Stimulated activated CD4-positive, alpha-beta T cell treated with anti-CD3 and anti-CD28 coated beads, TNF-alpha, amount 100 ng/mL, for 48 hours (primary cell): ENCODE measurements around the gene CALCOCO1.
A peak's percentile ranks its signal among the peaks of the same experiment; 100 is the strongest.
"Not testable (repeated sequence)": the region's sequence is repeated elsewhere in the genome, so short reads cannot be mapped to it uniquely, and the experiment has no call there.

Source experiments
- DNase-seq, 3 donors: peaks; one replicate each; pipeline ENCODE4 v3.0.0-alpha.2; 2020; ENCODE audit warnings: low read depth in 3 of 3

CALCOCO1 gene

GRCh38 chr12:53727310-53728041, at the start of gene CALCOCO1:
Gene CALCOCO1, minus strand, starts transcription at chr12:53727452. Its CDS starts 2,210 bp downstream, at chr12:53725242.
- peak; percentile 92 to 95 (median 92) for DNase-seq

GRCh38 chr12:53776872-53777271, 49.6 kb upstream of the CALCOCO1 start:
- DNase-seq: no peak

GRCh38 chr12:53775478-53776145, 48.4 kb upstream of the CALCOCO1 start:
- no peak for DNase-seq

GRCh38 chr12:53770281-53770680, 43.0 kb upstream of the CALCOCO1 start:
- DNase-seq: no peak

- DNase-seq: no peak
These were observed 41.7 kb upstream of the CALCOCO1 start for GRCh38 chr12:53768976-53769375.

GRCh38 chr12:53766881-53767280, 39.6 kb upstream of the CALCOCO1 start:
- no peak for DNase-seq

- no peak for DNase-seq
These were observed 38.6 kb upstream of the CALCOCO1 start for GRCh38 chr12:53765891-53766290.

- no peak for DNase-seq
These were observed 37.4 kb upstream of the CALCOCO1 start for GRCh38 chr12:53764615-53765014.

- DNase-seq: not testable (repeated sequence)
These were observed 35.5 kb upstream of the CALCOCO1 start for GRCh38 chr12:53762793-53763192.

- DNase-seq: no peak
These were observed 34.1 kb upstream of the CALCOCO1 start for GRCh38 chr12:53761306-53761705.

- DNase-seq: no peak
These were observed 32.0 kb upstream of the CALCOCO1 start for GRCh38 chr12:53759261-53759660.

- DNase-seq: no peak
These were observed 31.5 kb upstream of the CALCOCO1 start for GRCh38 chr12:53758730-53759103.

- DNase-seq: no peak
These were observed 31.0 kb upstream of the CALCOCO1 start for GRCh38 chr12:53758081-53758729.

- DNase-seq: peak; percentile 73 to 77 (median 76)
These were observed 30.0 kb upstream of the CALCOCO1 start for GRCh38 chr12:53757101-53757770.

- DNase-seq: no peak
These were observed 29.2 kb upstream of the CALCOCO1 start for GRCh38 chr12:53756300-53757100.

- no peak for DNase-seq
These were observed 28.6 kb upstream of the CALCOCO1 start for GRCh38 chr12:53755893-53756292.

- DNase-seq: no peak
These were observed 28.2 kb upstream of the CALCOCO1 start for GRCh38 chr12:53755451-53755891.

- DNase-seq: no peak
These were observed 27.5 kb upstream of the CALCOCO1 start for GRCh38 chr12:53754633-53755264.

- DNase-seq: no peak
These were observed 26.9 kb upstream of the CALCOCO1 start for GRCh38 chr12:53754188-53754585.

- no peak for DNase-seq
These were observed 25.4 kb upstream of the CALCOCO1 start for GRCh38 chr12:53752621-53753020.

GRCh38 chr12:53752192-53752601, 24.9 kb upstream of the CALCOCO1 start:
- no peak for DNase-seq
